HG03442 (cell line): ENCODE measurements around the gene ACOT7.

ENCODE experiments used
- ATAC-seq: cut with Tn5 transposase; IDR thresholded peaks from one replicate; pipeline ENCODE4 v1.9.1; 2021; ENCODE audit warnings: mild to moderate bottlenecking, moderate library complexity; ENCODE audit not compliant: unreplicated experiment

ACOT7 gene

GRCh38 chr1:6348511-6349191, 44.9 kb downstream of the ACOT7 start:
- no peak for ATAC-seq

GRCh38 chr1:6347641-6348487, 45.7 kb downstream of the ACOT7 start:
- no peak for ATAC-seq

GRCh38 chr1:6345460-6345859, 48.1 kb downstream of the ACOT7 start:
- no peak for ATAC-seq

- no peak for ATAC-seq
Observed at GRCh38 chr1:6345009-6345408, 48.6 kb downstream of the ACOT7 start.

- no peak for ATAC-seq
Observed at GRCh38 chr1:6343506-6344405, 49.8 kb downstream of the ACOT7 start.

GRCh38 chr1:6342056-6342455, 51.5 kb downstream of the ACOT7 start:
- no peak for ATAC-seq

GRCh38 chr1:6338695-6339094, 54.9 kb downstream of the ACOT7 start:
- no peak for ATAC-seq

- no peak for ATAC-seq
Observed at GRCh38 chr1:6336776-6337622, 56.6 kb downstream of the ACOT7 start.

GRCh38 chr1:6334261-6334993, 59.1 kb downstream of the ACOT7 start:
- no peak for ATAC-seq

GRCh38 chr1:6332821-6333220, 60.7 kb downstream of the ACOT7 start:
- ATAC-seq, result no peak

GRCh38 chr1:6331543-6332273, 61.9 kb downstream of the ACOT7 start:
- no peak for ATAC-seq

- ATAC-seq, result no peak
Observed at GRCh38 chr1:6330410-6330911, 63.1 kb downstream of the ACOT7 start.

GRCh38 chr1:6329851-6330250, 63.7 kb downstream of the ACOT7 start:
- ATAC-seq, result no peak

- ATAC-seq, result no peak
Observed at GRCh38 chr1:6329396-6329795, 64.2 kb downstream of the ACOT7 start.

- no peak for ATAC-seq
Observed at GRCh38 chr1:6328696-6329095, 64.9 kb downstream of the ACOT7 start.

- ATAC-seq, result no peak
Observed at GRCh38 chr1:6328091-6328490, 65.5 kb downstream of the ACOT7 start.

- ATAC-seq, result no peak
Observed at GRCh38 chr1:6325482-6325881, 68.1 kb downstream of the ACOT7 start.

GRCh38 chr1:6322161-6322560, 71.4 kb downstream of the ACOT7 start:
- no peak for ATAC-seq

GRCh38 chr1:6321205-6321604, 72.4 kb downstream of the ACOT7 start:
- ATAC-seq, result no peak
